OCI-M1 (cell line): ENCODE data around the gene PXDN.

Source experiments
- DNase-seq: peaks from one replicate; lab custom pipeline; 2025; lab: John Stamatoyannopoulos, UW

The PXDN gene

GRCh38 chr2:1754461-1755170 is 10.3 kb upstream of the PXDN start:
- no peak for DNase-seq

GRCh38 chr2:1754046-1754445 is 9.7 kb upstream of the PXDN start:
- DNase-seq: no peak

- DNase-seq: no peak
These were observed 8.4 kb upstream of the PXDN start for GRCh38 chr2:1752751-1753150.

- DNase-seq: no peak
These were observed 7.7 kb upstream of the PXDN start for GRCh38 chr2:1751767-1752725.

GRCh38 chr2:1750933-1751766 is 6.8 kb upstream of the PXDN start:
- peak; percentile 36 for DNase-seq

GRCh38 chr2:1750270-1750932 is 6.1 kb upstream of the PXDN start:
- no peak for DNase-seq

- DNase-seq: no peak
These were observed 5.3 kb upstream of the PXDN start for GRCh38 chr2:1749489-1750119.

GRCh38 chr2:1748741-1749488 is 4.6 kb upstream of the PXDN start:
- DNase-seq: no peak

GRCh38 chr2:1748176-1748740 is 3.9 kb upstream of the PXDN start:
- no peak for DNase-seq

- no peak for DNase-seq
These were observed 3.0 kb upstream of the PXDN start for GRCh38 chr2:1747065-1747941.

GRCh38 chr2:1746174-1747064 is 2.1 kb upstream of the PXDN start:
- no peak for DNase-seq

- no peak for DNase-seq
These were observed 1.1 kb upstream of the PXDN start for GRCh38 chr2:1745171-1746023.

GRCh38 chr2:1744151-1744445 is 217 bp downstream of the PXDN start:
- no peak for DNase-seq

GRCh38 chr2:1743396-1744150 is 742 bp downstream of the PXDN start:
- DNase-seq: no peak

GRCh38 chr2:1742681-1743395 is 1.5 kb downstream of the PXDN start:
- DNase-seq: no peak

- DNase-seq: no peak
These were observed 2.0 kb downstream of the PXDN start for GRCh38 chr2:1742301-1742680.
